ENCODE results near the gene CACNA2D4.

The CACNA2D4 gene

DNA sequence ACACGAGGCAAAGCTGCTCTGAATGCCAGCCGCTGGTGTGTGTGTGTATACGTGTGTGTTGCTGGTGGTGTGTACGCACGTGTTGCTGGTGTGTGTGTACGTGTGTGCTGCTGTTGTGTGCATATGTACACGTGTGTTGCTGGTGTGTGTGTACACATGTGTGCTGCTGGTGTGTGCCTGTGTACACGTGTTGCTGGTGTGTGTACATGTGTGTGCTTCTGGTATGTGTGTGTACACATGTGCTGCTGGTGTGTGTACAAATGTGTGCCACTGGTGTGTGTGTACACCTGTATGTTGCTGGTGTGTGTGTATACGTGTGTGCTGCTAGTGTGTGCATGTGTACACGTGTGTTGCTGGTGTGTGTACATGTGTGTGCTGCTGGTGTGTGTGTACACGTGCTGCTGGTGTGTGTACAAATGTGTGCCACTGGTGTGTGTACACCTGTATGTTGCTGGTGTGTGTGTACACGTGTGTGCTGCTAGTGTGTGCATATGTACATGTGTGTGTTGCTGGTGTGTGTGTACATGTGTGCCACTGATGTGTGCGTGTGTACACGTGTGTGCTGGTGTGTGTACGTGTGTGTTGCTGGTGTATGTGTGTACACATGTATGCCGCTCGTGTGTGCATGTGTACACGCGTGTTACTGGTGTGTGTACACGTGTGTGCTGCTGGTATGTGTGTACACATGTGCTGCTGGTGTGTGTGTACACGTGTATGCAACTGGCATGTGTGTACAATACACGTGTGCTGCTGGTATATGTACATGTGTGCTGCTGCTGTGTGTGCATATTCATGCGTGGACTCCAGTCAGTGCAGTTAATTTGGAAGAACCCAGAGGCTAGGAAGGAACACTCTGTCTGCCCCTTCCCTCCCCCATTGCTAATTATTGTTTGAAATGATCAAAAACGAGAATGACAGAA, 47.2 kb downstream of the CACNA2D4 start:
- no peak for DNase-seq (ENCODE audit: low read depth, low spot score)

DNA sequence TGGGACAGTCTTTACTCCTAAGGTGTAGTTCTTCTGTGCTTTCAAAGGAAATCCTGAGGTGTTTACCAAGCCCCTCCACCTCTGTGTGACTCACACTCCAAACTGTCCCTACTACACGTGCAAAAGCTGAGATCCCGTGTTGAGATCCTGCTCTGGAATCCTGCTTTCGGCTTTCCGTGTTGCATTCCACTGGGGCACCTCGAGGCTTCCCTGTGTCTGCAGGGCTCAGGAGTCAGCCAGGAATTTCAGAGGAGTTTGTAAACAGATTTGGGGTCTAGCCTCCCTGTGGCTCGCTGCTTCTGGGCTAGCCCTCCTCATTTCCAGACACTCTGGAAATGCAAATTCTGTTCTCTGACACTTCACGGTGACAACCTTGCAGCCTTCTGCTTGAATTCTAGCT, 48.4 kb downstream of the CACNA2D4 start:
- peak; percentile 80 for DNase-seq (ENCODE audit: low read depth, low spot score)

DNA sequence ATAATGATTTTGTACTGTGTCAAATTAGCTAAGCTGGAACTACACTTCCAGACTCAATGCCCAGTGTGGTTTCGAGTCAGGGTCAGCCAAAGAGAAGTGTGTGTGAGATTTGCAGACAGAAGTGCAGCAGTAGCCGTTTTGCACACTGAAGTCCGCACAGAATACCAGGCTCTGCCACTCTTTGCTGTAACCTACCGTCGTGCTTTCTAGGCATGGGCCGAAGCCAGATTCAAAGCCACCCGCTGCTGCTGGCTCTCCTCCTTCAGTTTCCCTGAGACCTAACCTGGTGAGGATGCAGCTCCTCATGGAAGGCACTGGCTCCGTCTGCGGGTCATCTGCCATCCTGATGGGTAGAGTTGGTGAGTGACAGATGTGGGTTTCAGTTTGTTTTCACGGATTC, 49.3 kb downstream of the CACNA2D4 start:
- DNase-seq (ENCODE audit: low read depth, low spot score): no peak

DNA sequence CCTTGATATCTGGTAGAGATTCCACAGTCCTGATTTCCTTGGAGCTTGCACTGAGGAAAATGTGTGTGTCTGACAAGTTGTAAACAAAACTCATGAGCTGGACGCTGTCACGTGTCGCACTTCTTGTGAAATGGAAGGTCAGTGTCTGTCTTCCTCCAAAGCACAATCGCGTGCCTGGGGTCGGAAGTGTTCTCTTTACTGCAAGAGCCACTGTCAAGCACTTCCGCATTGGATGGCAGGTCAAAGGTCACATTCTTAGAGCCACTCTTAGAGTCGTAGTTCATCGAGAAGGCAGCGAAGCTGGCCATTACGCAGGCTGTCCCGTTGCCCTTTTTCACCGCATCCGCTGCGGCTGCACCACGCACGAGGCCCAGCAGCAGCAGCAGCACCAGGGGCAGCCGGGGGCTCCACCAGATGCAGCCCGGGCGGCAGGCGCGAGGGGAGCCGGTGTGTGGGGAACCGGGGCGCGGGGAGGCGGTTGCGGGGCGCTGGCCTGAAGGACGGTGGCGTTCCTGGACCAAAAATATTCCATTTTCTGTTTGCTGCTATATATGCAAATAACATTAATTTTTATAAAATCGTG, 53.1 kb downstream of the CACNA2D4 start:
- DNase-seq (ENCODE audit: low read depth, low spot score): peak; percentile 18

DNA sequence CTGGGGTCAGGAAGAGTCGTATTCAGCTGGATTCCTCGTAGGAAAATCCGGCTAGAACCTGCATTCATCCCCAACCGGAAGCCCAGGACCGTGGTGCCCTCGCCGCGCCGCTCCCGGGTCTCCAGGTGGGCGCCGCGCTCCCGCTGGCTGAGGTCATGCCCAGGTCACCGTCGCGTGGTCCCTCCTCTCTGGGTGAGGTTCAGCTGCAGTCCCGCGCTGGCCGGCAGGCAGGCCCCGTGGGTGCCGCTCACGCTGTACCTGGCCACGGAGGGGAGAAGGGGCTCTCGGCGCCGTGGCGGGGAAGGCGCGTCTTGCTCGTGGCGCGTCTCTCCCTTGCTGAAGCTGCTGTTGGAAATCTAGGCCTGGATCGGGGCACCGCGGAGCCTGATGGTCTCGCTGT, 53.6 kb downstream of the CACNA2D4 start:
- DNase-seq (ENCODE audit: low read depth, low spot score): no peak

DNA sequence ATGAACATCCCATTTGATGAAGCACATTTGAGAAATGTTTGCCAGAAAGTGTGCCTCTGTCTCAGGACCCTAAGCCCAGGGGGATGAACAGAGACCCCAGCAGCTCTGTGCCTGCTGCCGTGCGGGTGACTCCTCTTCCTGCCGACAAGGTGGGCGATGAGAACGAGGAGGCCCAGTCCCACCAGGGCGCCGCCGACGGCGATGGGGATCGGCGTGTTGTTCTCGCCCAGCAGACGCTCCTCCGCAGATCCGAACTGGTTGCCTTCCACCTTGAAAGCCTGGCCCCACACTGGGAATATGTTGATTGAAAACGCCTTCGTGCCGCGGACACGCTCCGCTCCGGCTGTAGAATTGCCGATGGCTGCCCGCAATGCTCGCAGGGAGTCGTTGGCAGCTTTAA, 54.0 kb downstream of the CACNA2D4 start:
- no peak for DNase-seq (ENCODE audit: low read depth, low spot score)

DNA sequence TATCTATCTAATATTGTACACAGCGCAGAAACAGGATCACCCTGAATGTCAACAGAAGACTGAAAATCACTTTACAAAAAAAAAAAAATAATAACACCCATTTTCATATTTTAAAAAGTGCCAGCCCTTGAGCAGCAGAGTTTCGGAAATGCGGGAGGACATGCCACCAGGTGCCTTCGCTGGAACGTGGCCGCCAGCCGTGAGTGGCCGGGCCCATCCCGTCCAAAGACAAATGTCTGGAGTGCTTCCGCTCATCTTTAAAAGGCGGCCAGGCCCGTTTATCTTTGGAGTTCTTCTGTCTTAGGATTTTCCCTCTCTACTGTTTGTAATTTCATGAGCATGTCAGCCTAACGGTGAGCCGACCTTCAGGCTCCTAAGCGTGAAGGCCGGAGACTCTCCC, 54.6 kb downstream of the CACNA2D4 start:
- no peak for DNase-seq (ENCODE audit: low read depth, low spot score)

DNA sequence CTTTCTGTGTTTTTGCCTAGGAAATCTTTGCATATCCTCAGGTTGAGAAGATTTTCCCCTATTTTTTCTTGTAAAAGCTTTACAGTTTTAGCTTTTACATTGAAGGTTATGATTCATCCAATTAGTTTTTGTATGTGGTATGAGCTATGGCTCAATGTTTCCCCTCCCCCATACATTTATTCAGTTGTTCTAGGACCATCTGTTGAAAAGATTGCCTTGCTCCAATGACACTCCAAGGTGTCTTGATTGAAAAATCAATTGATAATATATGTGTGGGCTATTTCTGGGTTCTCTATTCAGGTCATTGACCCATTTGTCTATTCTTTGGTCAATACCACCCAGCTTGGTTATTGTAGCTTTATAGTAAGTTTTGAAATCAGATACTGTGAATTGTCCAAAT, 55.5 kb downstream of the CACNA2D4 start:
- no peak for DNase-seq (ENCODE audit: low read depth, low spot score)

DNA sequence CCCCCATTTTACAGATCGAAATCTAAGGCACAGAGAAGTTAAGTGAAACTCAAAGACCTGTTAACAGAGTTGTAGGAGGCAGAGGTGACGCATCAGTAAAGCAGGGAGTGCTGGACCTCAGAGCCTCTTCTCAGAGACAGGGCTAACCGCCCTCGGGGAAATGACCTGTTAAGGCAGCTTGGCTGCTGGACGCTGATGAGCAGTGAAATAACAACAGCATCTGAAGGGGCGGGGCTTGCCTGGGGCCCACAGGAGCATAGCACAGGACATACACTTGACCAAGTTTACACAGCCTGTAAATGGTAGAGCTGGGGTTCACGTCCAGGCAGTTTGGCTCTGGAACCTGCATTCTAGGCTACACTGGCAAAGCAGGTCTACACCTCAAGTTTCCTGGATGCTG, 58.8 kb downstream of the CACNA2D4 start:
- peak; percentile 67 for DNase-seq (ENCODE audit: low read depth, low spot score)

DNA sequence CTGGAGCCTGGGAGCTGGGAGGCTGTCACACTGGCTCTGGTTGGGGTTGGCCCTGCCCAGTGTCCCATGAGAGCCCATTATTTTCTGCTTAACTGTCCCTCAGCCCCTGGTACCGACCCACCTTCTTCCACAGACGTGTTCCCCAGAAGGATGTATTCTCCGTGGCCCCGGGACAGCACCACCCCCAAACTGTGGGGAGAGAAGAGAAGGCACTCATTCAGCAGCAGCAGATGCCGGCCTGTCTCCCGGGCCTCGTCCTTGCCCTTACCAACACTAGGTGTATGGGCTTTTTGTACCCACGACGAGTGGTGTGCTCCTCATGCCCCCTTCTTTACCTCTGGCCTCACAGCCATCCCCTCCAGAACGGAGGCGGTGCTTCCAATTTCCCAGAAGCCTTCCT, 60.0 kb downstream of the CACNA2D4 start:
- no peak for DNase-seq (ENCODE audit: low read depth, low spot score)

DNA sequence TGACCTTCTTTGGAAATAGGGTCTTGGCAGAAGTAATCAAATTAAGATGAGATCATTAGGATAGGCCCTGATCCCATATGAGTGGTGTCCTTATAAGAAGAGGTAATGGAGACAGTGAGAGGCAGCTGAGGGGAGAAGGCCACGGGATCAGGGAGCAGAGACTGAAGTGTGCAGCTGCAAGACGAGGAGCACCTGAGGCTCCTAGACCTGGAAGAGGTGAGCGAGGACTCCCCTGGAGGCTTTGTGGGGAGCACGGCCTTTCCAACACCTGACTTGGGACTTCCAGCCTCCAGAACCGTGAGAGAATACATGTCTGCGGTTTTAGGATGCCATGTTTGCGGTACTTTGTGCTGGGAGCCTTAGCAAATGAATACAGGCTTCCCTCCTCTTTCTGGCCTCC, 60.6 kb downstream of the CACNA2D4 start:
- no peak for DNase-seq (ENCODE audit: low read depth, low spot score)

DNA sequence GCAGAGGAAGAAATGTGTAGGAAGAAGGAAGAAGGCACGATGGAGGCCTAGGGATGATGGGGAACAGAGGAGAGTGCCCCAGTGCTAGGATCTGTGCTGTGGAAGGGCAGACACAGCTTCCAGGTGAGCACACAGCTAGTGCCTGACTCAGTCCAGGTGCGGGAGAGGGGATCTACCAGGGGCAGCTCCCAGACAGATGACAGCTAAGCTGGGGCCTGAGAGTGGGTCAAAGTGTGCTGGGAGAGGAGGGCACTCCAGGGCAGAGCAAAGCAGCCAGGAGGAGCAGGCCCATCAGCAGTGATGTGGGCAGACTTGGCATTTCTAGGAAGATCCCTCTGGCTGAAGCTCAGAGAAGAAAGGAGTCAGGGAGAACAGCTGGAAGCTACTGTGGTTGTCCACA, 61.4 kb downstream of the CACNA2D4 start:
- no peak for DNase-seq (ENCODE audit: low read depth, low spot score)

DNA sequence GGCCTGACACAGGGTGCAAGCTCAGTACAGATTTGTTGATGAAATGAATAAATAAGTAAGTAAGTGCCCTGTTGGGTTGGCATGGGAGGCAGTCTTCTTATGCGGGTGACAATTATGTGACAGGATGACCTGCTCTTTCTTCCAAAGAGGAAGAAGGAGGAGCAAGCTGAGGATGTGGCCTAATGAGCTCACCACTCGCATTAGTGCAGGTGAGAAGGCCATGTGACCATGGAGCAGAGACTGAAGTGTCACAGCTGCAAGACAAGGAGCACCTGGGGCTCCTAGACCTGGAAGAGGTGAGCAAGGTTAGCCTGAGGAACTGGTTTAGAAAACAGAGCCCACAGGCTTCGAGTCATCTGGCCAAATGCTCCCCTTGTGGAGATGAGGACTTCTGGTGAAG, 63.2 kb downstream of the CACNA2D4 start:
- no peak for DNase-seq (ENCODE audit: low read depth, low spot score)

DNA sequence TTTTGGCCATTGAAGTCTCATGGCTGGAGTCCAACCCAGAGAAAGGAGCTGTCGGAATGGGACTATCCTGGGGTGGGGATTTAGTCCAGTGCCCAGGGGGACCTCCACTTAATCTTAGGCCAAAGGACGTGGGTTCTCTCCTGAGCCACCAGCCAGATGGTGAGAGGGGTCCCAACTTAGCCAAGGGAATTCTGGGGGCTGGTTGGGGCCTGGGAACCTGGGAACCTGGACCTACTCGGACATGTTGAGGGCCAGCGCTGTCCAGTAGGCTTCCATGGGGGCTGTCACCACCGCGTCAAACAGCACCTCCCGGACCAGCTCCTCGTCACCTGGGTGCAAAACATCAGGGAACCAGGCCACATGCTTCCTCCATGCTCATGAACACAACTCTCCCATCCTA, 64.7 kb downstream of the CACNA2D4 start:
- DNase-seq (ENCODE audit: low read depth, low spot score): no peak

DNA sequence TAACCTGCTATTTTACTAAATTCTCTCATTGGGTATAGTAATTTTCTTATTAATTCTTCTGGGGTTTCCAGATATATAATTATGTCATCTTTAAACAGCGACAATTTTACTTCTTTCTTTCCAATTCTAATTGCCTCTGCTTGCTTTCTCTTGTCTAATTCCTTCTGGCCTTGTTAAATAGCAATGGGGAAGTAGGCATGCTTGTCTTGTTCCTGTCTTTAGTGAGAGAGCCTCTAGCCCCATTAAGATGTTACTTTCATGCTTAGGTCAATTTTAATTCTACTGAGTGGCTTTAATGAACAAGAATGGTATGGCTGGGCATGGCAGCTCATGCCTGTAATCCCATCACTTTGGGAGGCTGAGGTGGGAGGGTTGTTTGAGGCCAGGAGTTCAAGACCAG, 66.4 kb downstream of the CACNA2D4 start:
- no peak for DNase-seq (ENCODE audit: low read depth, low spot score)

DNA sequence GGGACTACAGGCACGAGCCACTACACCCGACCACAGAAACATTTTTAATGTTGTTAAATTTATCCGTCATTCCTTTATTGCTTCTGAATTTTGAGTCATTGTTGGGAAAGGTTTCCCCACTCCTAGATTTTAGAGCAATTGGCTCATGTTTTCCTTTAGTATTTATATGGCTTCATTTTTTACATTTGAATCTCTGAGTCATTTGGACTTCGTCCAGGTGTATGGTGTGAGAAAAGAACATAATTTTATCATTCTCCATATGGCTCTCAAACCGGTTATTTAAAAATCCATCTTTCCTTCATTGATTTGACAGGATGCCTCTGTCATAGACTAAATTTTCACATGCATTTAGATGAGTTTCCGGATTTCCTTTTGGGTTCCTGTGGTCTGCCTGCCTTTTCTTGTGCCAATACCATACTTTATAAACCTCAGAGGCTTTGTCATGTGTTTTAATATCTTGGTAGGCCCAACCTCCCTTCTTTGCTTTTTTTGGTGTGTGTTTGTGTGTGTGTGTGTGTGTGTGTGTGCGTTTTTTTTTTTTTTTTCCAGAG, 67.2 kb downstream of the CACNA2D4 start:
- no peak for DNase-seq (ENCODE audit: low read depth, low spot score)

DNA sequence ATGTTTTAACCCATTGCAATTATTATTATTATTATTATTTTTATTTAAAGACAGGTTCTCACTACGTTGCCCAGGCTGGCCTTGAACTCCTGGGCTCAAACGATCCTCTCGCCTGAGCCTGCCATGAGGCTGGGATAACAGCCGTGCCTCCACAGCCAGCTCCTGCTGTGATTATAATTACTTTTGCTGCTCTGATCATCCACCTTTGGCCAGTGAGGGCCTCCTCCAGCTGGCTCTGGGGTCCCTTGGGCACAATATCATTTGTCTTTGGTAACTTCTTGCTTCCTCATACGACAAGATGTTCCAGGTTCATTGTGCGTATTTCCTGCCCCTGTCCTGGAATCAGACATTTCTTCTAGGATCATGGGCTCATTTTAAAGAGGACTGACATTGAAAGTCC, 69.7 kb downstream of the CACNA2D4 start:
- no peak for DNase-seq (ENCODE audit: low read depth, low spot score)

DNA sequence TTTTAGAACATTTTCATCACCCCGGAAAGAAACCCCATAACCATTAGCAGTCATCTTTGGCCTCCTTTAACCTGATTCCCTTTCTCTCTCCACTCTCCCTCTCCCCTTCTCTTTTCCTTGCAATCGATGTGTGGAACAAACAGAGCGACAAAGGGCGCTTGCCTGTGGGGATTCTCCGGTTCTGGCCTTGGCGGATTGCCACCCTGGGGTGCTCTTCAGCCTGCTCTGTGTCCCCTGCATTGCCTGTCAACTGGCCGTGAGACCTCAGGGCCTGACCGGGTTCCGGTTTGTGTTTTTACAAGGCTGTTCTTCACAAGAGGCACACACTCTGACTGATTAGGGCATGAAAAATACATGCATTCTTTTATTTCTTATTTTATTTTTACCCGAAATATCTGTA, 70.3 kb downstream of the CACNA2D4 start:
- no peak for DNase-seq (ENCODE audit: low read depth, low spot score)

DNA sequence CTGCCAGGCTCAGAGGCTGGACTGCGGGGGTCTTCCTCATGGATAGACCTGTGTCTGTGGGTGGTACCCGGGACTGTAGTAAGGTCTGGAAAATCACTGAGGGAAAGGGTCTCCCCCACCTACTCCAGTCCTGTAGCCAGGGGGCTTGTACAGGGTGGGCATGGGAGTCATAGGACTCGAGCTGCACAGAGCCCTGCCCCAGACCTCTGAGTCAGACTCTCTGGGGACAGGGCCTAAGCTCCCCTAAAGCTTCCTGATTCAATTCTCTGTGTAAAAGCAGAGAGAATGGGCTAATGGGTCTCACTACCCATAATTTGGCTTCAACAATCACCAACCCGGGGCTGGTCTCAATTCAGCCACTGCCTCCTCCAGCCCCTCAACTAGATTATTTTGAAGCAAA, 71.0 kb downstream of the CACNA2D4 start:
- DNase-seq (ENCODE audit: low read depth, low spot score): no peak

DNA sequence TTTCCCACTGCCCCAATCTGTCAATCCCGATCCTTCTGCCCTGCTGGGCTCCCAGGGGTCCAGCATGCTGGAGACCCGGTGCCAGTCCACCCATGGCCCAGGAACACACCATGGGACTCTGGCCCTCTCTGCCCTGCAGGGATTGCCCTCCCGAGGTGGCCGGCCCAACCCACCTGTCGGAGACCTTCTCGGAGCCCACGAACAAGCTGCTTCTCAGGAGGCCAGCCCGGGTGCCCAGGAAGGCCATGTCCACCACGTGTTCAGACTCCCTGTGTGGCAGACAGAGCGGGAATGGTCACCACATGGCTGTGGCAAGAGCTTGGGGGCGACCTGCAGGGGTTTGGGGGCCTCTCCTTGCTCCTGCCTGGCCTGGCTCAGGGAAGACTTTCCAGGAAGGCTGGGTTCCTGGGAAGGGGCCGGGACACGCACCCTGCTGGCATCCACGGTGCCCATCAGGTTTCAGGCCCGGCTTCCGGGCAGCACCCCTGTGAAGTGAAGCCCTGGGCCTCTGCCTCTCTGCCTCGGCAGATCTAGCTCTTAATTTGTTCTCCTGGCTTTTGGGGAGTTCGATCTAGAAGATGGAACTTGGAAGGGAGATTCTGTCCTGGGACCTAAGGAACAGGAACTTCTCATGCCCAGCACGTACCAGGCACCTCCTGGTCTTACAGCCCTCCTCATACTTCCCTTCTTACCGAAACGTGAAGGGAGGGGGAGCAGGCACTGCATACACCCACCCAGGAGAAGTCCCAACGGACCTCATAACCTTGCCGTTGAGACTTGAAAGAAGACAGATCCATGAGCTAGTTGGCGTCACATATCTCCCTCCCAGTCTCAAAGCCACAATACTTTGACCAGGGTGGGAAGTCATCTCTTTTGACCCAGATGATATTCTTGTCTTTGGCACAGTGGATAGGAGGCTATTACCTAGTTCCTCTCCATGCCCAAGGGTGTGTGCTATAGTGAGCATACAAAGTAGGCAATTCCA, 71.7 kb downstream of the CACNA2D4 start:
- no peak for DNase-seq (ENCODE audit: low read depth, low spot score)

DNA sequence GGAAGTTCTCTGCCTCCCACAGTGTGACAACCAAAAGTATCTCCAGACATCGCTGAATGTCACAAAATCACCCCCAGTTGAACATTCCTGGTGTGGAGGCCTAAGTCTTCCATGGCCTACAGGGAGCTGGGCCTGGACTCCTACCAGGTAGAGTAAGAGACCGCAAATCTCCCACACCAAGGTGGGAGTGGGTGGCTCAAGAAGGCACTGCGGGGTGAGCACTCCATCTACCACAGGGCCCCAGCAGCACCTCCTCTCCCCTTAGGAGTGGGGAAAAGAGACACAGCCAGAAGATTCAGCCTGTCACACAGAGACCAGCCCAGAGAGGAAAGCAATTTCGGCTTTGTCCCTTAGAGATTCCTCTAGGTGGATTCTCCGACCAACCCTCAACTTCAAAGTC, 72.6 kb downstream of the CACNA2D4 start:
- no peak for DNase-seq (ENCODE audit: low read depth, low spot score)

DNA sequence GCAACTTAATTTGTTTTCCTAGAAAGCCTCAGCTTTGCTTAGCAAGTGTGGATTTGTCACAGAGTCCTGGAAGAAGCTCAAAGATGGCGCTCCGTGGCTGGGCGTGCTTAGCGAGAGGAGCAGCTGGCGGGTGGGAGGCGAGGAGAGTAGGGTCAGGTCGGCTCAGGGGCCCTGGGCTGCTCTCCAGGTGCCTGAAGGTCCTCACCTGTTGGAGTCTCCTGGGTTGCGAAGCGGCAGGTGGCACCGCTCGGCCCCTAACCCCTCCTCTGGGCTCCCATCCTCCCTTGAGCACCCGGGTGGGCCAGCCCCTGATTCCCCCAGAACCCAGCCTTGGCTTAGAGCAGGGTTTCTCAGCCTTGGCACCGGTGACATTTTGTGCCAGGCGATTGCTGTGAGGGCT, 73.0 kb downstream of the CACNA2D4 start:
- DNase-seq (ENCODE audit: low read depth, low spot score): no peak

Data from ELF-1 (cell line).